IMR-90 (cell line): ENCODE measurements around the gene GNG12. TPM values are rescaled to one million over a fixed set of nuclear protein-coding genes. Genes with fewer than 3 reads are reported as not detected.

Experiments
- ATAC-seq: fragments of 200-7000 bp; cut with Tn5 transposase; 2 replicates; pipeline ENCODE4 v1.9.1; 2020; ENCODE audit warnings: low read depth, mild to moderate bottlenecking, moderate library complexity
- BruUV-seq: library from RNA; stranded (reverse); fragments of 400-500 nt; replicated peaks from 2 replicates; lab custom pipeline; 2021; lab: Mats Ljungman, UMichigan
- CTCF ChIA-PET: fragments of 300-600 bp; formaldehyde crosslinking; extraction: SDS; loops from one replicate; lab custom pipeline; 2021; ENCODE audit warnings: antibody characterized with exemption; lab: Yijun Ruan, JAX
- POLR2A ChIA-PET: fragments of 300-600 bp; sonication (Branson Sonifier 250); formaldehyde crosslinking; loops from one replicate; lab custom pipeline; 2022; ENCODE audit warnings: antibody characterized with exemption; ENCODE audit not compliant: unreplicated experiment; lab: Charles Lee
- DNase-seq: peaks from one replicate; pipeline ENCODE4 v3.0.0; 2013
- H2AFZ ChIP-seq: replicated peaks from 2 replicates; pipeline ENCODE3; 2013; ENCODE audit warnings: low read length, mild to moderate bottlenecking; ENCODE audit not compliant: poor library complexity
- H2AK5ac ChIP-seq: 2 replicates; pipeline ENCODE4 v1.6.1; 2013; ENCODE audit warnings: low read depth, low read length, inconsistent platforms
- H2AK9ac ChIP-seq: replicated peaks from 2 replicates; pipeline ENCODE3; 2013; ENCODE audit warnings: mild to moderate bottlenecking, low read depth, low read length, moderate library complexity; ENCODE audit not compliant: poor library complexity
- H2BK120ac ChIP-seq: 2 replicates; pipeline ENCODE4 v1.6.1; 2013; ENCODE audit warnings: low read depth, low read length, inconsistent platforms
- H2BK15ac ChIP-seq: 3 replicates; pipeline ENCODE4 v1.6.1; 2013; ENCODE audit warnings: low read depth, low read length, inconsistent platforms
- H2BK20ac ChIP-seq: 2 replicates; pipeline ENCODE4 v1.6.1; 2013; ENCODE audit warnings: low read depth, mild to moderate bottlenecking, inconsistent platforms, low read length, moderate library complexity
- H2BK5ac ChIP-seq: 2 replicates; pipeline ENCODE4 v1.6.1; 2013; ENCODE audit warnings: mild to moderate bottlenecking, low read depth, low read length, inconsistent platforms; ENCODE audit not compliant: poor library complexity, severe bottlenecking
- H3K14ac ChIP-seq: replicated peaks from 2 replicates; pipeline ENCODE4 v1.6.1; 2013; ENCODE audit warnings: low read depth, low read length, inconsistent platforms
- H3K18ac ChIP-seq: 2 replicates; pipeline ENCODE4 v1.6.1; 2013; ENCODE audit warnings: low read depth, low read length, control low read depth
- H3K23ac ChIP-seq: 2 replicates; pipeline ENCODE4 v1.6.1; 2013; ENCODE audit warnings: low read depth, low read length, inconsistent platforms
- H3K27ac ChIP-seq: 2 replicates; pipeline ENCODE4 v1.5.1; 2013; ENCODE audit warnings: mild to moderate bottlenecking, control low read depth, low read length; ENCODE audit not compliant: insufficient read depth
- H3K27me3 ChIP-seq: 2 replicates; pipeline ENCODE4 v1.6.1; 2013; ENCODE audit warnings: low read length; ENCODE audit not compliant: control insufficient read depth, insufficient read depth
- H3K36me3 ChIP-seq: 2 replicates; pipeline ENCODE4 v1.6.1; 2013; ENCODE audit warnings: low read length, mixed read lengths; ENCODE audit not compliant: control insufficient read depth, insufficient read depth
- H3K4ac ChIP-seq: 2 replicates; pipeline ENCODE4 v1.6.1; 2013; ENCODE audit warnings: low read depth, low read length, inconsistent platforms
- H3K4me1 ChIP-seq: 2 replicates; pipeline ENCODE4 v1.6.1; 2013; ENCODE audit warnings: low read length, mixed read lengths; ENCODE audit not compliant: control insufficient read depth, insufficient read depth
- H3K4me2 ChIP-seq: 2 replicates; pipeline ENCODE4 v1.6.1; 2013; ENCODE audit warnings: low read depth, mild to moderate bottlenecking, control low read depth, low read length, moderate library complexity
- H3K4me3 ChIP-seq: 2 replicates; pipeline ENCODE4 v1.5.1; 2013; ENCODE audit warnings: low read depth, mild to moderate bottlenecking, control low read depth, low read length, moderate library complexity; ENCODE audit not compliant: insufficient read depth
- H3K56ac ChIP-seq: 2 replicates; pipeline ENCODE4 v1.6.1; 2013; ENCODE audit warnings: low read length, inconsistent platforms; ENCODE audit not compliant: insufficient read depth; ENCODE audit errors: extremely low read depth
- H3K79me1 ChIP-seq, 2 experiments: 2 replicates each; pipeline ENCODE4 v1.6.1; 2013; ENCODE audit warnings: low read length in 2 of 2, inconsistent platforms in 1 of 2, low read depth in 1 of 2
- H3K9ac ChIP-seq: 2 replicates; pipeline ENCODE4 v1.6.1; 2013; ENCODE audit warnings: low read depth, low read length, control low read depth
- H3K9me1 ChIP-seq: 2 replicates; pipeline ENCODE4 v1.6.1; 2013; ENCODE audit warnings: low read length, inconsistent platforms; ENCODE audit not compliant: insufficient read depth
- H3K9me3 ChIP-seq: 2 replicates; pipeline ENCODE4 v1.6.1; 2013; ENCODE audit warnings: low read length; ENCODE audit not compliant: control insufficient read depth, insufficient read depth
- H4K20me1 ChIP-seq: 2 replicates; pipeline ENCODE4 v1.6.1; 2013; ENCODE audit warnings: low read length, inconsistent platforms; ENCODE audit not compliant: insufficient read depth
- H4K5ac ChIP-seq: 2 replicates; pipeline ENCODE4 v1.6.1; 2013; ENCODE audit warnings: mild to moderate bottlenecking, low read depth, low read length, control low read depth
- H4K8ac ChIP-seq, 2 experiments: 2 replicates each; pipeline ENCODE4 v1.6.1; 2013; ENCODE audit warnings: low read depth in 2 of 2, low read length in 2 of 2, control low read depth in 1 of 2, inconsistent platforms in 1 of 2
- H4K91ac ChIP-seq: 2 replicates; pipeline ENCODE4 v1.6.1; 2013; ENCODE audit warnings: low read depth, low read length, inconsistent platforms; ENCODE audit not compliant: insufficient read depth
- BHLHE40 ChIP-seq: fragments of 150-350 bp; IDR thresholded peaks from 2 replicates; pipeline ENCODE4 v1.6.1; 2016; ENCODE audit warnings: mild to moderate bottlenecking, low read depth, low read length
- MAFK ChIP-seq: IDR thresholded peaks from 2 replicates; pipeline ENCODE4 v1.6.1; 2012; ENCODE audit warnings: low read depth, low read length, improper control_type of control experiment
- MAZ ChIP-seq: IDR thresholded peaks from 2 replicates; pipeline ENCODE4 v1.6.1; 2012; ENCODE audit warnings: low read depth, mild to moderate bottlenecking, low read length, improper control_type of control experiment, moderate library complexity, borderline replicate concordance
- NFE2L2 ChIP-seq: fragments of 150-350 bp; IDR thresholded peaks from 2 replicates; pipeline ENCODE4 v1.6.1; 2016; ENCODE audit warnings: low read depth, mild to moderate bottlenecking, low read length
- POLR2A ChIP-seq: IDR thresholded peaks from 2 replicates; pipeline ENCODE4 v1.6.1; 2012; ENCODE audit warnings: mild to moderate bottlenecking, low read depth, low read length
- SMC3 ChIP-seq: fragments of 150-350 bp; IDR thresholded peaks from 2 replicates; pipeline ENCODE4 v1.6.1; 2016; ENCODE audit warnings: low read depth, mild to moderate bottlenecking, antibody characterized with exemption, low read length, moderate library complexity
- WGBS, 2 experiments: methylation state at CpG; one replicate each; pipeline versions ENCODE4 v1.1.5 to v1.1.7; 2013; ENCODE audit warnings: missing lambda C conversion rate in 2 of 2; ENCODE audit not compliant: insufficient read length in 1 of 2; ENCODE audit errors: extremely low coverage in 2 of 2; 5-methylcytosine and 5-hydroxymethylcytosine counted together
- dilution Hi-C: fragments of 300-500 bp; cut with HindIII; formaldehyde crosslinking; loops from one replicate; pipeline ENCODE4 v1.14.3; 2018; ENCODE audit warnings: low sequenced_read_pairs; ENCODE audit not compliant: unreplicated experiment
- in situ Hi-C: fragments of 300-500 bp; cut with MboI; formaldehyde crosslinking; loops from 3 replicates; pipeline ENCODE4 v1.14.3; 2019; ENCODE audit warnings: low sequenced_read_pairs, inconsistent platforms, mixed read lengths
- intact Hi-C: fragments of 100-400 bp; cut with micrococcal nuclease; formaldehyde crosslinking; loops from 2 replicates; pipeline ENCODE4 v1.10.0; 2022
- polyA plus RNA-seq, 3 experiments: library from polyadenylated mRNA; depleted of rRNA; stranded (reverse); fragments of >200 nt; gene quantifications; 2 replicates each; pipeline ENCODE4 v1.2.3, GENCODE V29; 2012; ENCODE audit warnings: low replicate concordance in 1 of 3
- total RNA-seq: library from RNA; depleted of rRNA; stranded (reverse); fragments of >200 nt; gene quantifications from 2 replicates; pipeline ENCODE4 v1.2.3, GENCODE V29; 2012
- TF ChIP-seq, protein P1 (sequence below): fragments of 150-350 bp; IDR thresholded peaks from 2 replicates; pipeline ENCODE4 v1.6.1; 2016; ENCODE audit warnings: low read depth, mild to moderate bottlenecking, low read length, moderate library complexity, borderline replicate concordance

GNG12 gene
- total and polyA plus RNA-seq, 2 of the 4 experiments (the other 2 are of a cell fraction) = 92.3 to 132 TPM

DNA sequence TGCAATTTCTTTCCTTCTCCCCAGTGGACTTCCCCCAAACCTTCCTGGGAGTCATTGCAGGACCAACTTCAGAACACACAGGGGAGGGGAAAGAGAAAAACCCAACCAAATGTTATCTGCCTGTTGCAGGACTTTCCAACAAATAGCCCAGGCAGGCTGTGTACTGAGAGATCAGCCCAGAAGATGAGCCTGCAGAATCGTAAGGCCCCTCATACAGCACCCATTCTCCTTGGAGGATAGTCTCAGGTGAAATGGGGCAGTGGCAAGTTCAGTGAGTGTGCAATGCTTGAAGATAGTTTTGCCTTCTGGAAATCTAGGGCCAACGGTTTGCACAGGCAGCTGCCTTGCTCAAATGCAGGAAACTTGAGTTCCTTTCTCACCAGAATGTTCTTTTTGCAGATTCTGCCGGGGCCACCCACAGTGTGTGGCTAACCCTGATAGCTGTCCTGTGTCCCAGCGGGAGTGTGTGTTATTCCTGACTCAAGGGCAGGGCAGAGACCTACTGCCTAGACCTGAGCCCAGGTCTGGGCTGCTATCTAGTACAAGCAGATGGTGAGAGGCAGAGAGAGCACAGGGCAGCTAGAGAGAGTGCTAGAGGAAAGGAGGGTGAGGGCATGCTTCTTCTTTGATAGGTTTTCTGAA, 99.5 kb downstream of the GNG12 start (continued):
- no peak for TF ChIP-seq BHLHE40

DNA sequence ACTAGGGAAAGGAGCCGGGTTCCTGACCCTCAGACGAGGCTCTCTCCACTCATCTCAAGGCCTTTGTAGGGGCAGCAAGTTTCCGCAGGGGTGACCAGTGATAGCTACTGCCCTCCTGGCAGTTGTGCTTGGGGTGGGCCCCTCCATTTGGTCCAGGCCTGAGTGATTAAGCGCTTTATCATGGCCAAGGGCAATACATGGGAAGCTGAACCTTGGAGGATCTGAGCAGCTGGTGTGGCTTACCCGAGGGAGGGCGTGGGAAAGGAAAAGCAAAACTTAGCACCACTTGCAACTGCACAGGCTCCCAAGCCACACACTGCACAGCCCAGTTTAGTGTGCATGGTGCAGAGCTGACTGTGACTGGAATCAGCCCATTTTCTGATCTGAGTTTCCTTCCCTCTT, 100.5 kb downstream of the GNG12 start:
- H3K9me1 ChIP-seq = peaks cover 30% of the 10 kb centered on the region
- H3K36me3 ChIP-seq = peaks cover 8% of the 10 kb centered on the region; the same call in 1 of the 2 replicates
- H2AK5ac ChIP-seq = no peak overlapping the region
- H2AFZ ChIP-seq = no peak overlapping the region
- H4K91ac ChIP-seq = no peak overlapping the region
- no peak overlapping the region for H3K27ac ChIP-seq
- CTCF ChIA-PET = interaction anchor here (0.5 kb wide), 1 partner anchor 19 kb away, joined by 3 read pairs; no protein-coding TSS in a partner anchor
- no peak overlapping the region for H4K8ac ChIP-seq
- WGBS, 2 experiments = 90% methylated on average over 2 of the region's 6 CpGs; no CpG with 5 or more reads in 1 of the 2 experiments
- no peak overlapping the region for H3K18ac ChIP-seq
- dilution Hi-C loops = no loop called here
- H3K4me3 ChIP-seq = no peak overlapping the region
- BruUV-seq = no TSS peak
- H3K27me3 ChIP-seq = no peaks in the 10 kb centered on the region
- no peak overlapping the region for H2BK120ac ChIP-seq
- H2AK9ac ChIP-seq = no peak overlapping the region
- H3K4ac ChIP-seq = no peak overlapping the region
- H4K20me1 ChIP-seq = peaks cover 6% of the 10 kb centered on the region
- H3K23ac ChIP-seq = 0 out of 2 replicates have a peak overlapping the region, but pooled peaks have one; percentile 23
- TF ChIP-seq NFE2L2 (no peak), SMC3 (no peak), MAFK (no peak), MAZ (no peak), POLR2A (no peak)
- TF ChIP-seq, protein P1, sequence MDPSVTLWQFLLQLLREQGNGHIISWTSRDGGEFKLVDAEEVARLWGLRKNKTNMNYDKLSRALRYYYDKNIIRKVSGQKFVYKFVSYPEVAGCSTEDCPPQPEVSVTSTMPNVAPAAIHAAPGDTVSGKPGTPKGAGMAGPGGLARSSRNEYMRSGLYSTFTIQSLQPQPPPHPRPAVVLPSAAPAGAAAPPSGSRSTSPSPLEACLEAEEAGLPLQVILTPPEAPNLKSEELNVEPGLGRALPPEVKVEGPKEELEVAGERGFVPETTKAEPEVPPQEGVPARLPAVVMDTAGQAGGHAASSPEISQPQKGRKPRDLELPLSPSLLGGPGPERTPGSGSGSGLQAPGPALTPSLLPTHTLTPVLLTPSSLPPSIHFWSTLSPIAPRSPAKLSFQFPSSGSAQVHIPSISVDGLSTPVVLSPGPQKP = no peak
- POLR2A ChIA-PET = no interaction called here
- no peaks in the 10 kb centered on the region for H3K9me3 ChIP-seq
- H3K56ac ChIP-seq = no peak overlapping the region
- H2BK20ac ChIP-seq = no peak overlapping the region
- in situ Hi-C loops = no loop called here
- H2BK15ac ChIP-seq = no peak overlapping the region
- DNase-seq (peak; percentile 84), ATAC-seq (0 out of 2 replicates have a peak, but pooled peaks have one; percentile 12)
- peak overlapping the region; percentile 28; the same call in 1 of the 2 replicates for H3K14ac ChIP-seq
- no peak overlapping the region for H2BK5ac ChIP-seq
- H3K79me1 ChIP-seq = peaks cover 44 to 83% of the 10 kb centered on the region in 2 experiments
- H3K4me1 ChIP-seq = peaks cover 13% of the 10 kb centered on the region
- no peak overlapping the region for H3K4me2 ChIP-seq
- intact Hi-C loops = no loop called here
- H3K9ac ChIP-seq = no peak overlapping the region
- H4K5ac ChIP-seq = no peak overlapping the region
